NOMO-1 (cell line): ENCODE data around the gene ZNF688.
"Not testable (repeated sequence)": the region's sequence is repeated elsewhere in the genome, so short reads cannot be mapped to it uniquely, and the experiment has no call there.

Experiments
- DNase-seq, 2 experiments: peaks; one replicate each; lab custom pipeline; 2025; ENCODE audit not compliant: unreplicated experiment in 2 of 2; lab: John Stamatoyannopoulos, UW

The ZNF688 gene

GRCh38 chr16:30571445-30572322 lies at the start of gene ZNF688:
Gene ZNF688, minus strand, starts transcription at chr16:30571714. Its CDS starts 85 bp downstream, at chr16:30571629.
- peak; percentile 97 to 99 for DNase-seq

DNA sequence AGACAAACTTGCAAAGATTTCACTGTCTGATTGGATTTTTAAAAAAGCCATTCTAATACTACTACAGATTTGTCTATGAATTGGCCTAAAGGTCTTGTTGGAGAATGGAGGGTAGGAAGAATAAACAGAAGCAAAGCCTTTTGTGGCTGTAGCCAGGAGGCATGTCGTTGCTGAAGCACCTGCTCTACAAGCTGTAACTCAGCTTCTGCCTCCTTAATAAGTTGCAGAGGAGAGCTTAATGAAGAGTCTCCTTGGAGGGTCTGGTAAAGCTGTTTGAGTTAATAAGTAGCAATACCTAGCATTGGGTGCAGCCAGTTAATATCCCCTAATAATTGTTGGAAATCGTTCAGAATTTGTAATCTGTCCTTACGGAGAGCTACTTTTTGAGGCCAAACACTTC lies 48.7 kb upstream of the ZNF688 start:
- no peak for DNase-seq

DNA sequence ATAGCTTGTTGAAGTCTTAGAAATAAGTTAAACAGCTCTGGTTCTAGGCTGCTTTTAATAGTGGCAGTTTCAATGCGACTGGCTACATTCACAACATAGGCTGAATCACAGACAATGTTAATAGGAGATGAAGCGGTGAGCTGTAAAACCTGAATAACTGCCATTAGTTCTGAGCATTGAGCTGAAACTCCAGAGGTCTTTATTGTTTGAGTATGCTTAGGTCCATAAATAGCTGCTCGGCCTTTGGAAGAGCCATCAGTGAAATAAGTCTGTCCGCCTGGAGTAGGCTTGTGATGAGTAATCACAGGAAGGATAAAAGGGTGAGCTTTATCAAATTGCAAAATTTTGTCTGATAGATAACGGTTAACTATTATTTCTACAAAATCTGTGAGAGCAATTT lies 48.1 kb upstream of the ZNF688 start:
- no peak for DNase-seq

DNA sequence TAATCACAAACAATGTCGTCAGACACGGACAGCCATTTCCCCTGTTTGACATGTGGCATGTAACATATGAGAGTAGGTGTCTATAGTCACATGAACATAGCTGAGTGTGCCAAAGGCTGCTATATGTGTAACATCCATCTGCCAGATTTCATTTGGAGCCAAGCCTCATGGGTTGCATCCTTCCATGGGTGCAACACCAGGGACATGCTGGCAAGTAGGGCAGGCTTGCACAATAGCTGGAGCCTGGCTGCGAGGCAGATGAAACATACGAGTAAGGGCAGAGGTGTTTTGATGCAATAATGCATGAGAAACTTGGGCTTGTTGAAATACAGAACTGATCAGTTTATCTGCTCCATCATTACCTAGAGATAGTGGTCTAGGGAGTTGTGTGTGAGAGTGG lies 47.7 kb upstream of the ZNF688 start:
- DNase-seq: no peak

DNA sequence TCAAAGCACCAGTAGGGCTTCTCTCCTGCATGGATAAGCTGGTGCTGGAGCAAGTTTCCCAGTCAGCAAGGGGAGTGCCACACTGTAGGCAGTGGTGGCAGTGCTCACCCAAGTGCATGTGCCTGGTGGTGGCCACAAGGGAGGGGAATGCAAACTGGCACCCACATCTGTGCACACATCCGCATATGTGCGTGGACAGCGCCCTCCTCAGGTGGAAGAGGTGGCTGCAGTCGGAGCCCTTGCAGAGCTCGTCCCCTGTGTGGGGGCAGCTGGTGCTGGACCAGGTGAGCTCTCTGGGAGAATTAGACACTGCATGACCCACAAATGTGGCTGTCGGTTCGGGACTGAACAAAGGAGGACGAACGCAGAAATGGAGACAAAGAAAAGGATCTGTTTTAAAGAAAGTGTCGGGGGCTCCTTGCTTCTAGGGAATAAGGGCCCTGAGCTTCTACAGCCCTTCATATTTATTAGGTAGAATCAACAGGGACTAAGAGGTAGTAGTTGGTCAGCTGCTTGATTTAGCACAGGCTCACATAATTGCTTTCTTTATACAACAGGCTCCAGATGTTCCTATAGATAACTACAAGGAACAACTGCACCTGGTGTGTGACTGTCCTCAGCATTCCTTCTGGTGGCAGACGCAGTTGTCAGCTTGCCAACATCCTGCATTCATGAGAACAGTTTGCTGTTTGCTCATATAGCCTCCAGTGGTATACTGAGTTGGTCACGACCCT lies 44.0 kb upstream of the ZNF688 start:
- peak; percentile 29 to 48 for DNase-seq

DNA sequence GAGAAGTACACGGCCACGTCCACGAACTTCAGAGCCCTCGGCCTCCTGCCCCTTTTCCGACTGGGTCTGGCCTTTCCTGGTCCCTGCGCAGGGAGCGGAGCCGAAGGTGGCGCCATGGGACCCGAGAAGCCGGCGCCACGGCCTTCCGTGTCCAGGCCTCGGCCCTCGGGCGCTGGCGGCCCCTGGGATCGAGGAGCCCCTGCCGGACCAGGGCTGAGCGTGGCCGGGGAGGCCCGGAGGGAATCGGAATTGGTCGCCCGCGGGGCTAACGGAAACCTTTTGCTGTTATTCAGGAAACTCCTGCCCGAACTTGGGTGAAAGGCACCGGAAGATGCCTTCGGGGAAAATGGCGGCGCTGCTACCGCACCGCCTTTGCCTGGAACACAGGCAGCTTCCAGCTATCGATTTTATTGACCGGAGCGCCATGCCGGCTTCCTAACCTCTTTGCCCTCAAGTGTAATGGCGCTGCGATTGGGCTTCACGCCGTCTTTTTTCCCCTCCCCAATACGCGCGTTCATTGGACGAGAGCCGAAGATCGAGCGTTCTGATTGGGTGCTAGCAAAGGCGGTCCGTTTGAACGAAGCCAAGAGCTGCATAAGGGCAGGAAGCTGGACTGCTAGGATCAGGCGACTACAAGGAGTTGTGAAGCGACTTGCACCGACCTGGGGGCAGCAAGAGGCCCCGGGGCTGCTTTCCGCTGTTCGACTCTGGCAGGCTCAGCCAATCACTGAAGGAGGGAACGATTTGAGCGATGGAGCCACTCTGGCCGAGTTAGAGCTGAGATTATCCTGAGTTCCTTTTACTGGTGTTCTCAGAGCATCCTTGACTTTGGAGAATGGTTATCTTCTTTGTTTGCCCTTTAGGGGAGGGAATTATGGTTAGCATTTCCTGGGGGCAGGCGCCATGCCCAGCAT lies 38.7 kb upstream of the ZNF688 start, which contains the start of gene ZNF689:
TSS of gene ZNF689 (minus strand) at position 464 of the 914 bp plus-strand sequence. CDS start at position 116, 348 bp downstream.
- DNase-seq: peak; percentile 94 to 95

DNA sequence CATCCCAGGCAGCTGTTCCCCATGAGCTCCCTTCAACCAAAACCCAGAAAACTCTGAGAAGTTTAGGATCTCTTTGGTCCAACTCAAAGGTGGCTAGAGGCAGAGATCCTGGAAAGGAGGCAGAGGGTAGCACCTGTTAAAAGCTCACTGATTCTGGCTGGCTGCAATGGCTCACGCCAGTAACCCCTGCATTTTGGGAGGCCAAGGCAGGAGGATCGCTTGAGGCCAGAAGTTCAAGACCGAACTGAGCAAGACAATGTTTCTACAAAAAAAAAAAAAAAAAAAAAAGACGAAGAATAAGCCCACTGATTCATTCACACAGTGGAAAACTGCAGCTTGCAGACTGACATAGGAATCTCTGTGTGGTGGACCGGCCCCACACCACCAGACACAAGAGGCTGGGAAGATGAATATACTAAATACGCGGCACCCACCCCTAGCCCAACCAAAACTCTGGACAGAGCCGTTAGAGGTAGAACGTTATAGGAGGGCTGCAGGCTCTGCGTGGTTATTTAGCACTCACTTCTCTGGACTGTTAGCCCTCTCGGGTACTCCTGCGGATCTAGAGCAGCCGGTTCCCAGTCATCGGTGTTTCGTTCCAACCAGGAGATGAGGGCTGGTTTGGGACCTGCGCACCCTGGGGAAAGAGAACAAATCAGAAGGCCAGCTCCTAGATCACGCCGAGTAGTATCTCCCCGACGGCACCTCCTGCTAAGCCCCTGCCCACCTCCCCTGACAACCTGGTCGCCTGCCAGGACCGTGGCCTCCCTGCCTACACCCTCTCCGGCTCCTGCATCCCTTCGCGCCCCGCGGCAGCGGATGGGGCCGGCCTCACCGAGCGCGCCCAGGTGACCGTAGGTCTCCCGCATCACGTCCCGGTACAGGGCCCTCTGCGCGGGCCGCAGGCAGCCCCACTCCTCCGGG lies 37.8 kb upstream of the ZNF688 start:
- peak in 1 of 2 experiments; percentile 13 for DNase-seq

DNA sequence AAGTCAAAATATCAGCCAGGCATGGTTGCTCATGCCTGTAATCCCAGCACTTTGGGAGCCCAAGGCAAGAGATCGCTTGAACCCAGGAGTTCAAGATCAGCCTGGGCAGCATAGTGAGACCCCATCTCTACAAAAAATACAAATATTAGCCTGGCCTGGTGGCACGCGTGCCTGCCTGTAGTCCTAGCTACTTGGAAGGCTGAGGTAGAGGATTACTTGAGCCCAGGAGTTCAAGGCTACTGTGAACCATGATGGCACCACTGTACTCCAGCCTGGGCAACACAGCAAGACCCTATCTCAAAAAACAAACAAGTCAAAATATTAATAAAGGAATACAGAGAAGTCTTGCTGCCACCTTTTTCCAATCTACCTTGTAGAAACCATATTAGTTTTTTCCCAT lies 34.5 kb upstream of the ZNF688 start:
- DNase-seq: no peak

GRCh38 chr16:30605158-30605557 lies 33.6 kb upstream of the ZNF688 start:
- DNase-seq: peak; percentile 42 to 61

- DNase-seq: no peak
Observed at GRCh38 chr16:30604316-30604947, 32.9 kb upstream of the ZNF688 start.

DNA sequence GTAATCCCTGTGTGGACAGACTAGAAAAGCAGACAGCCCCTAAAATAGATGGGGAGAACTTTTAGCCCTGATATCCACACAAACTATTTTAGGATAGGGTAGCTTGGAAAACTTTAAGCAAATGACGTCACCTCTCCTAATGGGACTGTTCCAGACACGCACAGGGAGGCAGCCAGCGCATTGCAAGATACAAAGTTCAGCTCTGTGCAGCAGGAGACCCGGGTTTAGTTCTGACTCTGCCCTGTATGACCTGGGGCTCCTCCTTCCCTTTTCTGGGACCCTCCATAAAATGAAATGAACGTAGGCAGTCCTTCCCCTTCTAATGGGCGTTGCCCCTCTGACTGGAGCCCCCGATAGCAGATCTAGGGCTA lies 32.4 kb upstream of the ZNF688 start:
- DNase-seq: no peak

GRCh38 chr16:30602616-30603277 lies 31.2 kb upstream of the ZNF688 start:
- DNase-seq: peak; percentile 14 to 28

DNA sequence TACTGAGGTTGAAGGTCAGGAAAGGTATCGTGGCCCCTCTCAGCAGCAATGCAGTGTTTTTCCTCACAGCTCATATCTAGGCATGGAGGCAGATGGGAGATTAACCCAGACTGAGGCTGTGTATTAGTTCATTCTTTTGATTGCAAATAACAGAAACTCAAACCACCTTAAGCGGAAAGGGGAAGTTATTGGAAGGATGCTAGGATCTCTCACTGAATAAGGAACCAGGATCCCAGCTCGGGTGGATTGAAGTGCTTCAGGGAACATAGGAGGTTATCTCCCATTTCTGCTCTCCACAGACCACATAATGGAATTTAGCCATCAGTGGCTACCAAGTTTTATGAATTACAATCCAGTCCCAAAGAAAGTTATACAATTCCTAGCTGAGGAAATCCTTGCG lies 30.5 kb upstream of the ZNF688 start:
- DNase-seq: peak; percentile 28 to 33

- DNase-seq: no peak
Observed at GRCh38 chr16:30600929-30601328, 29.4 kb upstream of the ZNF688 start.

- no peak for DNase-seq
Observed at GRCh38 chr16:30600215-30600614, 28.7 kb upstream of the ZNF688 start.

DNA sequence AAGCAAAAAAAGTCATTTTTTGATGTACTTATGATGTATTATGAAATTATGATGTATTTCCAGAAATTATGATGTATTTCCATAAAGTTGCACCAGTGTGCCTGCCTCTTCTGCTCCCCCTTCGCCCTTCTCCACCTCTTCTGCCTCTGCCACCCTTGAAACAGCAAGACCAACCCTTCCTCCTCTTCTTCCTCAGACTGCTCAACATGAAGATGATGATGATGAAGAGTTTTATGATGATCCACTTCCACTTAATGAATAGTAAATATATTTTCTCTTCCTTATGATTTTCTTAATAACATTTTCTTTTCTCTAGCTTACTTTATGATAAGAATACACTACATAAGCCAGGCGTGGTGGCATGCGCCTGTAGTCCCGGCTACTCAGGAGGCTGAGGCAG lies 21.4 kb upstream of the ZNF688 start:
- DNase-seq: no peak

GRCh38 chr16:30590869-30591268 lies 19.4 kb upstream of the ZNF688 start:
- not testable (repeated sequence) for DNase-seq

- DNase-seq: not testable (repeated sequence)
Observed at GRCh38 chr16:30589582-30589981, 18.1 kb upstream of the ZNF688 start.

- DNase-seq: no peak
Observed at GRCh38 chr16:30588651-30589050, 17.1 kb upstream of the ZNF688 start.
